HepG2 (cell line): ENCODE data around the gene SELENOM. TPM values are rescaled to one million over a fixed set of nuclear protein-coding genes. Genes with fewer than 3 reads are reported as not detected.

ENCODE experiments used
- ETV5 ChIP-seq: IDR thresholded peaks from 2 replicates; pipeline ENCODE4 v1.6.1; 2018; ENCODE audit warnings: missing biosample characterization, missing genetic modification reagents, inconsistent platforms, borderline replicate concordance
- MEF2D ChIP-seq: sonication (generic); formaldehyde crosslinking; IDR thresholded peaks from 2 replicates; pipeline ENCODE4 v1.5.1; 2020; ENCODE audit warnings: mild to moderate bottlenecking, missing genetic modification reagents
- MLXIP ChIP-seq: sonication (generic); formaldehyde crosslinking; IDR thresholded peaks from 2 replicates; pipeline ENCODE4 v1.9.0; 2021; ENCODE audit warnings: missing genetic modification reagents, borderline replicate concordance
- PCBP2 ChIP-seq: fragments of 200-400 bp; formaldehyde crosslinking; optimal IDR thresholded peaks from 2 replicates; pipeline ENCODE3; 2018; ENCODE audit warnings: low read length, low read depth; ENCODE audit not compliant: poor library complexity, severe bottlenecking
- RAD51 ChIP-seq: fragments of 450-650 bp; IDR thresholded peaks from 2 replicates; pipeline ENCODE4 v1.6.1; 2016; ENCODE audit warnings: borderline replicate concordance
- SP4 ChIP-seq: sonication (generic); formaldehyde crosslinking; IDR thresholded peaks from 2 replicates; pipeline ENCODE4 v1.8.1; 2023; ENCODE audit warnings: mild to moderate bottlenecking, missing genetic modification reagents
- ZNF34 ChIP-seq: sonication (generic); formaldehyde crosslinking; IDR thresholded peaks from 2 replicates; pipeline ENCODE4 v1.4.0; 2020; ENCODE audit warnings: mild to moderate bottlenecking, missing genetic modification reagents, borderline replicate concordance
- ZNF841 ChIP-seq: sonication (generic); formaldehyde crosslinking; IDR thresholded peaks from 2 replicates; pipeline ENCODE4 v1.8.1; 2023; ENCODE audit warnings: missing genetic modification reagents, borderline replicate concordance
- ZSCAN22 ChIP-seq: sonication (generic); formaldehyde crosslinking; IDR thresholded peaks from 2 replicates; pipeline ENCODE4 v1.4.0; 2020; ENCODE audit warnings: mild to moderate bottlenecking, missing genetic modification reagents
- polyA plus RNA-seq, 8 experiments: library from polyadenylated mRNA; depleted of rRNA in 3 of 8; stranded (reverse) in 7 of 8; unstranded in 1 of 8; fragments of >200 nt; fragmentation: Illumina TruSeq in 4 of 8; extraction: Trizol in 4 of 8; gene quantifications; 2 replicates each; pipeline versions ENCODE4 v1.2.1 to v1.2.3, GENCODE V29; 2011 to 2016; ENCODE audit warnings: low read depth in 4 of 8, missing spikeins in 1 of 8, mixed read lengths in 1 of 8; ENCODE audit not compliant: insufficient read depth in 1 of 8
- total RNA-seq, 5 experiments: library from RNA; depleted of rRNA; stranded (reverse); fragments of >200 nt; fragmentation: Illumina TruSeq; extraction: Trizol; gene quantifications; 2 replicates each; pipeline ENCODE4 v1.2.3, GENCODE V29; 2016; ENCODE audit warnings: low read depth in 1 of 5
- TF ChIP-seq, protein P1 (sequence below): sonication (generic); formaldehyde crosslinking; IDR thresholded peaks from 2 replicates; pipeline ENCODE4 v1.5.0; 2020; ENCODE audit warnings: mild to moderate bottlenecking, missing genetic modification reagents
- TF ChIP-seq, protein P2 (sequence below): sonication (generic); formaldehyde crosslinking; IDR thresholded peaks from one replicate; pipeline ENCODE4 v1.5.1; 2020; ENCODE audit warnings: mild to moderate bottlenecking, missing genetic modification reagents; ENCODE audit errors: not compliant biosample characterization

The SELENOM gene
- total and polyA plus RNA-seq, 2 of the 13 experiments (the other 11 are each of a cell fraction or from before 2014, with no cell fraction given): 4.1 to 4.3 TPM

DNA sequence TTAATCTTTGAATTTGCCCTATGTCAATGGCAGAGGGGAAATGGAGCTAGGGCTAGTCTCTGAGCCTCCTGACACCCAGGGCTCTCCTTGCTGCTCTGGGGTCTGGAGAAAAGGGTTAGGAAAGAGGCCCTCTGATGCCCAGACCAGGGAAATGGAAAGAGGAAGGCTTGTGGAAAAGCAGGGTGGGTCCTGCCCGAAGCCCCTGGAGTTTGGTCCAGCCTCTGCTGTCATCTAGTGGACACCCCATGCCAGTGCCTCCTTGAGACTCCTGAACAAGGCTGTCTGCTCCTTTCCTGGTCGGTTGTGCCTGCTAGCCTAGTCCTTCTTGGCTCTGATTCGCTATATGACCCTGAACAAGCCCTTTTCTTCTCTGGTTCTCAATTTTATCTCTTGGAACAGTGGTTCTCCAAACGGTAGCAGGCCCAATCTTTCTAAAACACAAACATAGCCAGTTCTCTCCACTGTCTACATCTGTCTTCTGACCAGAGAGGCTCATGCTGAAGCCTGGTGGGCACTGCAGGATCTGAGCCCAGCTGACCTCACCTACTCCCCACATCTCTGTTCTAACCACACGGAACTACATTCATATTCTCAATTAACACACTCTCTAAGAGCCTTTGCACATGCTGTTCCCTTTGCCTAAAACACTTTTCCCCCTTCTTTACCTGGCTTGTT lies 41.7 kb upstream of the SELENOM start (continued):
- no peak for TF ChIP-seq ZNF841 (CRISPR knock-in tag)
- TF ChIP-seq MEF2D: no peak
- TF ChIP-seq ETV5 (CRISPR knock-in tag): peak; percentile 8; the same call in 1 of the 2 replicates
- TF ChIP-seq ZSCAN22 (CRISPR knock-in tag): no peak
- TF ChIP-seq SP4 (CRISPR knock-in tag): no peak
- no peak for TF ChIP-seq PCBP2
- TF ChIP-seq, protein P1, sequence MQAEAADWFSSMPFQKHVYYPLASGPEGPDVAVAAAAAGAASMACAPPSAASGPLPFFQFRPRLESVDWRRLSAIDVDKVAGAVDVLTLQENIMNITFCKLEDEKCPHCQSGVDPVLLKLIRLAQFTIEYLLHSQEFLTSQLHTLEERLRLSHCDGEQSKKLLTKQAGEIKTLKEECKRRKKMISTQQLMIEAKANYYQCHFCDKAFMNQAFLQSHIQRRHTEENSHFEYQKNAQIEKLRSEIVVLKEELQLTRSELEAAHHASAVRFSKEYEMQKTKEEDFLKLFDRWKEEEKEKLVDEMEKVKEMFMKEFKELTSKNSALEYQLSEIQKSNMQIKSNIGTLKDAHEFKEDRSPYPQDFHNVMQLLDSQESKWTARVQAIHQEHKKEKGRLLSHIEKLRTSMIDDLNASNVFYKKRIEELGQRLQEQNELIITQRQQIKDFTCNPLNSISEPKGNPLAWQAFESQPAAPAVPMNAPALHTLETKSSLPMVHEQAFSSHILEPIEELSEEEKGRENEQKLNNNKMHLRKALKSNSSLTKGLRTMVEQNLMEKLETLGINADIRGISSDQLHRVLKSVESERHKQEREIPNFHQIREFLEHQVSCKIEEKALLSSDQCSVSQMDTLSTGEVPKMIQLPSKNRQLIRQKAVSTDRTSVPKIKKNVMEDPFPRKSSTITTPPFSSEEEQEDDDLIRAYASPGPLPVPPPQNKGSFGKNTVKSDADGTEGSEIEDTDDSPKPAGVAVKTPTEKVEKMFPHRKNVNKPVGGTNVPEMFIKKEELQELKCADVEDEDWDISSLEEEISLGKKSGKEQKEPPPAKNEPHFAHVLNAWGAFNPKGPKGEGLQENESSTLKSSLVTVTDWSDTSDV (CRISPR knock-in tag): no peak
- TF ChIP-seq RAD51: no peak
- TF ChIP-seq, protein P2, sequence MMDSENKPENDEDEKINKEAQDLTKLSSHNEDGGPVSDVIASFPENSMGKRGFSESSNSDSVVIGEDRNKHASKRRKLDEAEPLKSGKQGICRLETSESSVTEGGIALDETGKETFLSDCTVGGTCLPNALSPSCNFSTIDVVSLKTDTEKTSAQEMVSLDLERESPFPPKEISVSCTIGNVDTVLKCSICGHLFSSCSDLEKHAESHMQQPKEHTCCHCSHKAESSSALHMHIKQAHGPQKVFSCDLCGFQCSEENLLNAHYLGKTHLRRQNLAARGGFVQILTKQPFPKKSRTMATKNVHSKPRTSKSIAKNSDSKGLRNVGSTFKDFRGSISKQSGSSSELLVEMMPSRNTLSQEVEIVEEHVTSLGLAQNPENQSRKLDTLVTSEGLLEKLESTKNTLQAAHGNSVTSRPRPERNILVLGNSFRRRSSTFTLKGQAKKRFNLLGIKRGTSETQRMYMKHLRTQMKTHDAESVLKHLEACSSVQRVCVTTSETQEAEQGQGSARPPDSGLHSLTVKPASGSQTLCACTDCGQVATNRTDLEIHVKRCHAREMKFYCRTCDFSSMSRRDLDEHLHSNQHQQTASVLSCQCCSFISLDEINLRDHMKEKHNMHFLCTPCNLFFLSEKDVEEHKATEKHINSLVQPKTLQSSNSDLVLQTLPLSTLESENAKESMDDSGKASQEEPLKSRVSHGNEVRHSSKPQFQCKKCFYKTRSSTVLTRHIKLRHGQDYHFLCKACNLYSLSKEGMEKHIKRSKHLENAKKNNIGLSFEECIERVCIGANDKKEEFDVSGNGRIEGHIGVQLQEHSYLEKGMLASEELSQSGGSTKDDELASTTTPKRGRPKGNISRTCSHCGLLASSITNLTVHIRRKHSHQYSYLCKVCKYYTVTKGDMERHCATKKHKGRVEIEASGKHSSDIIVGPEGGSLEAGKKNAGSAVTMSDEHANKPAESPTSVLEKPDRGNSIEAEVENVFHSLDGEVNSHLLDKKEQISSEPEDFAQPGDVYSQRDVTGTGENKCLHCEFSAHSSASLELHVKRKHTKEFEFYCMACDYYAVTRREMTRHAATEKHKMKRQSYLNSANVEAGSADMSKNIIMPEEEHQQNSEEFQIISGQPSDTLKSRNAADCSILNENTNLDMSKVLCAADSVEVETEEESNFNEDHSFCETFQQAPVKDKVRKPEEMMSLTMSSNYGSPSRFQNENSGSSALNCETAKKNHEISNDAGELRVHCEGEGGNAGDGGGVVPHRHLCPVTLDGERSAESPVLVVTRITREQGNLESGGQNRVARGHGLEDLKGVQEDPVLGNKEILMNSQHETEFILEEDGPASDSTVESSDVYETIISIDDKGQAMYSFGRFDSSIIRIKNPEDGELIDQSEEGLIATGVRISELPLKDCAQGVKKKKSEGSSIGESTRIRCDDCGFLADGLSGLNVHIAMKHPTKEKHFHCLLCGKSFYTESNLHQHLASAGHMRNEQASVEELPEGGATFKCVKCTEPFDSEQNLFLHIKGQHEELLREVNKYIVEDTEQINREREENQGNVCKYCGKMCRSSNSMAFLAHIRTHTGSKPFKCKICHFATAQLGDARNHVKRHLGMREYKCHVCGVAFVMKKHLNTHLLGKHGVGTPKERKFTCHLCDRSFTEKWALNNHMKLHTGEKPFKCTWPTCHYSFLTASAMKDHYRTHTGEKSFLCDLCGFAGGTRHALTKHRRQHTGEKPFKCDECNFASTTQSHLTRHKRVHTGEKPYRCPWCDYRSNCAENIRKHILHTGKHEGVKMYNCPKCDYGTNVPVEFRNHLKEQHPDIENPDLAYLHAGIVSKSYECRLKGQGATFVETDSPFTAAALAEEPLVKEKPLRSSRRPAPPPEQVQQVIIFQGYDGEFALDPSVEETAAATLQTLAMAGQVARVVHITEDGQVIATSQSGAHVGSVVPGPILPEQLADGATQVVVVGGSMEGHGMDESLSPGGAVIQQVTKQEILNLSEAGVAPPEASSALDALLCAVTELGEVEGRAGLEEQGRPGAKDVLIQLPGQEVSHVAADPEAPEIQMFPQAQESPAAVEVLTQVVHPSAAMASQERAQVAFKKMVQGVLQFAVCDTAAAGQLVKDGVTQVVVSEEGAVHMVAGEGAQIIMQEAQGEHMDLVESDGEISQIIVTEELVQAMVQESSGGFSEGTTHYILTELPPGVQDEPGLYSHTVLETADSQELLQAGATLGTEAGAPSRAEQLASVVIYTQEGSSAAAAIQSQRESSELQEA (CRISPR knock-in tag): no peak
- no peak for TF ChIP-seq ZNF34 (CRISPR knock-in tag)
- TF ChIP-seq MLXIP: no peak
